HG02623 (cell line): ENCODE data around the gene F10.
"Not testable (repeated sequence)": the region's sequence is repeated elsewhere in the genome, so short reads cannot be mapped to it uniquely, and the experiment has no call there.

Experiments
- ATAC-seq: cut with Tn5 transposase; IDR thresholded peaks from one replicate; pipeline ENCODE4 v1.9.1; 2021; ENCODE audit warnings: moderate library complexity; ENCODE audit not compliant: unreplicated experiment

Gene F10

GRCh38 chr13:113122550-113123225 is at the start of gene F10:
TSS of gene F10 (plus strand) at chr13:113122799. CDS start at chr13:113122856, 57 bp downstream.
- ATAC-seq, result no peak

DNA sequence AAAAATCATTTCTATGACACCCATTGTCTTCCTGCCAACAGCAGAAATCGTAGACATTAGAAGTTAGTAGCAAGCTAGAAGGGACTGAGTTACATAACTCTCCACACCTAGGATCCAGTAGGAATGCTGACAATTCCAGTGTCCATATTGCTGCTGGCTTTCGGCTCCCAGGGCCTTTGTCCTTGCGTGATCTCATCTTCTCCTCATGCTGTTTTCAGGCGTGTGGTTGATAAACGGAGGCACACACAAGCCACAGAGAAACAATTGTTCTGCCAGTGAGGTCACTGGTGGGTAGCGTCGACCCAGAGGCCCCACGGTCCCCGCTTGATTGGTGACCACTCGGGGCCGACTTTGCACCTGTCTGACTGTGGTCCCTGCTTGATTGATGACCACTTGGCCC is 48.7 kb upstream of the F10 start:
- ATAC-seq, result no peak

DNA sequence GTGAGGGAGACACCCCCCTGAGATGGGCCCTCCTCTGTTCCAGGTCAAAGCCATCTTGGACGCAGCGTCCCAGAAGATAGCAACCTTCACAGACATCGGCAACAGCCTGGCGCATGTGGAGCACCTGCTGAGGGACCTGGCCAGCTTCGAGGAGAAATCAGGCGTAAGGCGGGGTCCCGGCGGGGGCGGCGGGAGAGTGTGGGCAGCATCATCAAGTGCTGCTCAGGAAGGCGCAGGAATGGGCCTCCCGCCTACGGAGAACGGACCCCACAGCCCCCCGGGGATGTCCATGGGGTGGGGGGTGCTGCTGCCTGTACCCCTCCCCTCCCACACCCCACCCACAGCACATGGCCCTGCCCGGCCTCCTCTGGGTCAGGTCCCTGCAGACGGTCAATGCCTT is 48.2 kb upstream of the F10 start:
- ATAC-seq, result no peak

GRCh38 chr13:113074876-113075275 is 47.7 kb upstream of the F10 start:
- no peak for ATAC-seq

GRCh38 chr13:113075711-113076110 is 46.9 kb upstream of the F10 start:
- ATAC-seq, result no peak

GRCh38 chr13:113076681-113077401 is 45.8 kb upstream of the F10 start:
- no peak for ATAC-seq

DNA sequence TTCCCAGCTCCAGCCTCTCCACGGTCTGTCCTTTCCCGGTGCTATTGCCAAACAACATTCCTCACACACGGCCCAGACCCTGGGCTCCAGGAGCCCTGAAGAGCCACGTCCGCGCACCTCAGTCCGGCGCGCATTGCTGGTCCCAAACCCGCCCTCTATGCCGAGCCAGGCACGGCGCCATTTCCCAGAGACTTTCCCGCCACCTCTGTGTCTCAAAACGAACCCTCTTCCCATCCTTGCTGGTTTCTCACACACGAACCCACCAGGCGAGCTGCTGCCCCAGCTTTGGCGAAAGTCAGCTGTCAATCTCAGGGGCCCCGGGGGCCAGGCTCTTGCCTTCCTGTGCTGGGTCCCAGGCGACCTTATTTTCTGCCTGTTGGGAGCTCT is 45.0 kb upstream of the F10 start:
- ATAC-seq, result no peak

DNA sequence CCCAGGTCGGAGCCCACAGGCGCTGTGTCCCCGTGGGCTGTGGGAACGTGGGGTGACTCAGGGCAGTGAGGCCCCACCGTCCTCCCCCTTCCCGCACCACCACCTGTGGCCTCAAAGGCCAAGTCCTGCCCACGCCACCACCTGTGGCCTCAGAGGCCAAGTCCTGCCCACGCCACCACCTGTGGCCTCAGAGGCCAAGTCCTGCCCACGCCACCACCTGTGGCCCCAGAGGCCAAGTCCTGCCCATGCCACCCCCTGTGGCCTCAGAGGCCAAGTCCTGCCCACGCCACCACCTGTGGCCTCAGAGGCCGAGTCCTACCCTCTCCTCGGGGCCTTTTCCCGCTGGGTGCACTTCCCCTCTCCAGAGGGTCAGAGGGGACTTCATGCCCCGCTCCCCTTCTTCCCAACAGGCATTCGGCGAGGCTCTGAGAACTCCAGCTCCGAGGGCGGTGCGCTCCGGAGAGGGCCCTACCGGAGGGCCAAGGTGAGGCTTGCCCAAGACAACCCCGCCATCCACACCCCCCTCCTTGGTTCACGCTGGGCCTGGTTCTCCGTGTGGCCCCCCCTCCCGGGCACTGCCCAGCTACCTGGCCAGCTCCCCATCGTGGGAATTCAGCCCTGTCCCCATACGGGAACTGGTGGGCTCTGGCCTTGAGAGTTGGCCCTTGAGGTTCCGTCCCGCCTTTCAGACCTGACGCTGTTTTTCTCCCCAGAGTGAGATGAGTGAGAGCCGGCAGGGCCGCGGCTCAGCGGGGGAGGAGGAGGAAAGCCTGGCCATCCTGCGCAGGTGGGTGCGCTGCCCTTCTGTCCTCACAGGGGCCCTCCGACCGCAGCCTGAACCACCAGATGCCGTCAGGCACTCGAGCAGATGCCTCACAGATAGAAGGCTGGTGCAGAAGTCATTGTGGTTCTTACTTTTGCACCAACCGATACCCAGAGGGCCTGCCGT is 44.4 kb upstream of the F10 start:
- no peak for ATAC-seq

DNA sequence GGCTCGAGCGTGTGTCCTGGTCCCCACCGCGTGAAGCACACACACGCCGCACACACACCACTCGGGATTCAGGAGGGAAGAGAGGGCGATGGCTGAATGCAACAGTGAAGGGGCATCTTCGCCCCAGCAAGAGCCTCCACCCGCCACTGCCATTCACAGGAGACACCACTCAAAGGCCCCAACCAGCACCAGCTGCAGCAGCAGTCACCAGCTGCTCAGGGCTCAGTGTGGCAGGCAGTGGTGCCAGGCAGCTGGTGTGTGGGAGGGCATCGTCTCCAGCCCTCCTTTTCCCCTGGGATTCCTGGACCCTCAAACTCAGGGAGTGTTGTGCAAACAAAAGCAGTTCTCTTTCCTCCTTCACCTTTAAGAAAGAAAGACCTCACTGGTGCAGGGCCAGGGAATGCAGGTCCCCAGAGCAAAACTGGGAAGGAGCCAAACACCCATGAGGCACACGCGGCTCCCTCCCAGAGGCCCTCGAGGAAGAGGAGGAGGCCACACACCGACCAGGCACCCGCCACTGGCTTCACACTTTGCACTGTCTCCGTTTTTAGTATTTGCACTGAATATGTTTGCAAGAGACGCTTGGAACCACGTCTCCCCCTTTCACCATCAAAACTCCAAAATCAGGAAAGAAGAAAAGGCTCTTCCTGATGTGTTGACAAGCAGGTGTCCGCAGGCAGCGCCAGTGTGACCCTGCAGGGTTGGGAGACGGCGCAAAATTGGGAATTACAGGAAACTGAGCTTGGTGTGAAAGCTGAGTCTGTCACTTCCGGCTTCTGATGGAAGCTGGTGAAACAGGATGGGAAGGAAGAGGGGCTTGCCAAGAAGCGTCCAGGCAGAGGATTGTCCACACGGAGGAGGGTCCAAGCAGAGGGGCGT is 43.5 kb upstream of the F10 start:
- ATAC-seq, result no peak

- not testable (repeated sequence) for ATAC-seq
These were observed 42.9 kb upstream of the F10 start for GRCh38 chr13:113079781-113080080.

DNA sequence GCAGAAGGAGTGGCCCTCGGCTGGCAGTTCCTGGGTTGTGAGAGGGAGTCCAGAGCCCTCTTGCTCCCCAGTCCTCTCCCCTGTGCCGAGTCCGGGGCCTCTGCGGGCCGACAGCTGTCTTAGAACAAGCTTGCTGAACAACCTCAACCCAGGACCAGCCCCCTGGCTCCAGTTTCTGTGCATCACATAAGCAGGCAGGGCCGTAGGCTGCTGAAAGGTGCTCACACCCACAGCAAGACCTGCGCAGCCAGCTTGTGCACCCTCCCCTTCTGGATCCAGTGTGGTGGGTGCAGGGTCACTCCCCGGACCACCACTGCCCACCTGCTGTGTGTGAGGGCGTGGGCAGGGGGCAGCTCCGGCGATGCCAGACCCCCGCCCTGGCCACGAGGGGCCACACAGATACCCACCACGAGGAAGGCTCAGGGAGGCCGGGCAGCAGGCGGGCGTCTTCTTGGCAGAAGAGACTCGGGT is 42.2 kb upstream of the F10 start:
- no peak for ATAC-seq

GRCh38 chr13:113080901-113081521 is 41.6 kb upstream of the F10 start:
- ATAC-seq, result no peak

DNA sequence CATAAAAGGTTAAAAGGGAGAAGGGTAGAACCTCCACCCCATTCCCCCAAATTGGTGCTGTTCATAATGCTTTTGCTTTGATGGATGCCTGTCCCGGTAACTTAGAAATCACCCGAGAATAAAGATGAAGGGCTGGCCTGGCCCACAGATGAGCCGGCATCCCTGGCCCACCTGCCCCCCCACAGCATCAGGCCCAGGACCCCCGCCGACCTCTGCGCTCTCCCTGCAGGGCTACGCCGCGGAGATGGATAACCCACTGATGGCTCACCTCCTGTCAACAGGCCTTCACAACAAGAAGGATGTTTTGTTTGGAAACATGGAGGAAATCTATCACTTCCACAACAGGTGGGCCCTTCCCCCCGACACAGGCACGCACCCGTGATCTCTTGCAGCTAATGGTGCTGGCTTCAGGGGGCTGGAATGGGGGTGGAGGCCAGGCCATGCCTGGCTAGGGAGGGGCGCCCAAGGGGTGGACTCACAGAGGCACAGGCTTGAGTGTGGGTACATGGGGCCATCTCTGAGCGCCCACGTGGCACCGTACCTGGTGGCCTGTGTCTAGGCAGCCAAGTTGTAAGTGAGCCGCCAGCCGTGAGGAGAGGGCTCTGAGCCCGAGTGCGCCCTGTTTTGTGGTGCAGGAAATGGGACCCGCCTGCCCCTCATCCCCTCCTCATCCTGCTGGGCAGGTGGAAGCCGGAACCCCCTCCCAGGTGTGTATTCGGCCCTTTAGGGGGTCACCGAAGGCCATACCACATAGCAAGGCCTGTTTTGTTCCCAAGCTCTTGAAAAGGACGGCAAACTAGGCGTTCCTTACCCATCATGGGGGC is 40.2 kb upstream of the F10 start:
- ATAC-seq, result no peak

GRCh38 chr13:113083022-113083373 is 39.6 kb upstream of the F10 start:
- ATAC-seq, result no peak

DNA sequence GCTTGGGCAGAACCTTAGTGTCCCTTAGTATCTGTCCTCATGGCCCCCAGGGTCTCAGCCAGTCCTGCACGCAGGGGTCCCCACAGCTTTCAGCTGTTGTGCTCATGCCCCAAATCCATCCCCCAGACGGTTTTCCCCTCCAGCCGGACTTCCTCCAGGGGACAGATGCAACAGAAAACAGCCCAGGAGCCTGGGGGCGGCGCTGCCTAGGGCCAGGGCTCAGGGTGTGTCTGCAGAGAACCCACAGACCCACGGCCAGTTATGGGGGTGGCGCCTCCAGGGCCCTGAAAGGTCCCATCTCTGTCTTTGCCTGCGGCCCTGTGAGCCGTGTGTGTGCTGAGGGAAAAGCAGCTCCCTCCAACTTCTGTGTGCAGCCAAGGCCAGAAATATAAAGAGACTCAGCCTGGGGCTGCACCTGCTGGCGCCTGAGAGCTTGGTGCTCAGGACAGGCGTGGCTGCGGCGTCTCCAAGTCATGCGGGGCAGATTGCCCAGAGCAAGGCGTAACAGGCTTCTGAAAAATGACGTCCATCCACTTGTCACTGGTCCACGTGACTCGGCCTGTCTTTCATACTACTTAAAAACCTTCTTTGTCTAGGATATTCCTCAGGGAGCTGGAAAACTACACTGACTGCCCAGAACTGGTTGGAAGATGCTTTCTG is 39.1 kb upstream of the F10 start:
- ATAC-seq, result no peak

- ATAC-seq, result no peak
These were observed 38.3 kb upstream of the F10 start for GRCh38 chr13:113084094-113084942.

- no peak for ATAC-seq
These were observed 37.6 kb upstream of the F10 start for GRCh38 chr13:113084943-113085540.
